HEK293 (cell line): ENCODE data around the gene LGR5.

Experiments used
- GLI4 ChIP-seq: fragments of 450-650 bp; formaldehyde crosslinking; IDR thresholded peaks from 2 replicates; pipeline ENCODE4 v1.5.1; 2016; ENCODE audit warnings: missing biosample characterization, missing genetic modification characterization
- HOXD13 ChIP-seq: sonication (generic); formaldehyde crosslinking; IDR thresholded peaks from 2 replicates; pipeline ENCODE4 v1.8.0; 2022; ENCODE audit warnings: missing genetic modification reagents, borderline replicate concordance
- KLF16 ChIP-seq: fragments of 450-650 bp; formaldehyde crosslinking; IDR thresholded peaks from 2 replicates; pipeline ENCODE4 v1.5.1; 2017; ENCODE audit warnings: missing biosample characterization, missing genetic modification characterization
- OVOL3 ChIP-seq: fragments of 450-650 bp; formaldehyde crosslinking; IDR thresholded peaks from 2 replicates; pipeline ENCODE4 v1.5.1; 2016; ENCODE audit warnings: missing biosample characterization, missing genetic modification characterization
- SCRT1 ChIP-seq: fragments of 450-650 bp; formaldehyde crosslinking; IDR thresholded peaks from 2 replicates; pipeline ENCODE4 v1.5.1; 2016; ENCODE audit warnings: missing biosample characterization, missing genetic modification characterization, borderline replicate concordance
- SP3 ChIP-seq: fragments of 450-650 bp; formaldehyde crosslinking; IDR thresholded peaks from 2 replicates; pipeline ENCODE4 v1.5.1; 2016; ENCODE audit warnings: missing biosample characterization, missing genetic modification characterization
- TCF7L2 ChIP-seq: IDR thresholded peaks from 2 replicates; pipeline ENCODE4 v1.6.1; 2011; ENCODE audit warnings: low read depth, mild to moderate bottlenecking, inconsistent platforms, low read length, moderate library complexity, borderline replicate concordance
- ZFP41 ChIP-seq: fragments of 450-650 bp; formaldehyde crosslinking; IDR thresholded peaks from 2 replicates; pipeline ENCODE4 v1.5.1; 2016; ENCODE audit warnings: missing biosample characterization, missing genetic modification characterization, borderline replicate concordance
- ZNF16 ChIP-seq: fragments of 450-650 bp; formaldehyde crosslinking; IDR thresholded peaks from 2 replicates; pipeline ENCODE4 v1.5.1; 2016; ENCODE audit warnings: low read depth, missing biosample characterization, missing genetic modification characterization
- ZNF174 ChIP-seq: fragments of 450-650 bp; formaldehyde crosslinking; IDR thresholded peaks from 2 replicates; pipeline ENCODE4 v1.5.0; 2017; ENCODE audit warnings: missing biosample characterization, mild to moderate bottlenecking, missing genetic modification characterization
- ZNF214 ChIP-seq: fragments of 450-650 bp; formaldehyde crosslinking; IDR thresholded peaks from 2 replicates; pipeline ENCODE4 v1.5.1; 2017; ENCODE audit warnings: missing biosample characterization, mild to moderate bottlenecking, missing genetic modification characterization, borderline replicate concordance
- ZNF266 ChIP-seq: fragments of 450-650 bp; formaldehyde crosslinking; IDR thresholded peaks from 2 replicates; pipeline ENCODE4 v1.5.1; 2016; ENCODE audit warnings: missing biosample characterization, missing genetic modification characterization, low read depth
- ZNF311 ChIP-seq: fragments of 450-650 bp; formaldehyde crosslinking; IDR thresholded peaks from 2 replicates; pipeline ENCODE4 v1.5.1; 2017; ENCODE audit warnings: missing biosample characterization, missing genetic modification characterization, borderline replicate concordance
- ZNF341 ChIP-seq: fragments of 450-650 bp; formaldehyde crosslinking; IDR thresholded peaks from 2 replicates; pipeline ENCODE4; 2016; ENCODE audit warnings: low read depth, missing biosample characterization, missing genetic modification characterization
- ZNF354C ChIP-seq: fragments of 450-650 bp; formaldehyde crosslinking; IDR thresholded peaks from 2 replicates; pipeline ENCODE4 v1.5.1; 2016; ENCODE audit warnings: missing biosample characterization, missing genetic modification characterization, low read depth, borderline replicate concordance
- ZNF391 ChIP-seq: fragments of 450-650 bp; formaldehyde crosslinking; IDR thresholded peaks from 2 replicates; pipeline ENCODE4 v1.5.1; 2016; ENCODE audit warnings: low read depth, missing biosample characterization, missing genetic modification characterization, borderline replicate concordance
- ZNF394 ChIP-seq: fragments of 450-650 bp; formaldehyde crosslinking; IDR thresholded peaks from 2 replicates; pipeline ENCODE4 v1.5.1; 2016; ENCODE audit warnings: missing biosample characterization, missing genetic modification characterization, mild to moderate bottlenecking, moderate library complexity, borderline replicate concordance
- ZNF433 ChIP-seq: fragments of 450-650 bp; formaldehyde crosslinking; IDR thresholded peaks from 2 replicates; pipeline ENCODE4 v1.5.1; 2016; ENCODE audit warnings: missing biosample characterization, missing genetic modification characterization, low read depth
- ZNF449 ChIP-seq: fragments of 450-650 bp; formaldehyde crosslinking; IDR thresholded peaks from 2 replicates; pipeline ENCODE4 v1.5.1; 2017; ENCODE audit warnings: missing biosample characterization, mild to moderate bottlenecking, missing genetic modification characterization, moderate library complexity
- ZNF48 ChIP-seq: fragments of 450-650 bp; formaldehyde crosslinking; IDR thresholded peaks from 2 replicates; pipeline ENCODE4 v1.5.1; 2016; ENCODE audit warnings: missing biosample characterization, missing genetic modification characterization
- ZNF561 ChIP-seq: fragments of 450-650 bp; IDR thresholded peaks from 2 replicates; pipeline ENCODE4 v1.5.1; 2018; ENCODE audit warnings: missing biosample characterization, missing genetic modification characterization, borderline replicate concordance
- ZNF580 ChIP-seq: fragments of 450-650 bp; formaldehyde crosslinking; IDR thresholded peaks from 2 replicates; pipeline ENCODE4 v1.5.1; 2016; ENCODE audit warnings: missing biosample characterization, missing genetic modification characterization
- ZNF596 ChIP-seq: fragments of 450-650 bp; IDR thresholded peaks from 2 replicates; pipeline ENCODE4 v1.5.0; 2018; ENCODE audit warnings: missing biosample characterization, mild to moderate bottlenecking, missing genetic modification characterization, moderate library complexity
- ZNF645 ChIP-seq: fragments of 450-650 bp; formaldehyde crosslinking; IDR thresholded peaks from 2 replicates; pipeline ENCODE4; 2016; ENCODE audit warnings: missing biosample characterization, missing genetic modification characterization
- ZNF701 ChIP-seq: fragments of 450-650 bp; formaldehyde crosslinking; IDR thresholded peaks from 2 replicates; pipeline ENCODE4 v1.5.1; 2016; ENCODE audit warnings: missing biosample characterization, missing genetic modification characterization
- ZNF747 ChIP-seq: fragments of 450-650 bp; formaldehyde crosslinking; IDR thresholded peaks from 2 replicates; pipeline ENCODE4 v1.5.1; 2016; ENCODE audit warnings: missing biosample characterization, missing genetic modification characterization
- ZNF777 ChIP-seq: fragments of 450-650 bp; formaldehyde crosslinking; IDR thresholded peaks from 2 replicates; pipeline ENCODE4 v1.5.1; 2017; ENCODE audit warnings: missing biosample characterization, missing genetic modification characterization, borderline replicate concordance
- ZNF792 ChIP-seq: fragments of 450-650 bp; formaldehyde crosslinking; IDR thresholded peaks from 2 replicates; pipeline ENCODE4 v1.5.1; 2016; ENCODE audit warnings: missing biosample characterization, missing genetic modification characterization
- ZNF830 ChIP-seq: fragments of 450-650 bp; IDR thresholded peaks from 2 replicates; pipeline ENCODE4 v1.5.0; 2018; ENCODE audit warnings: missing biosample characterization, missing genetic modification characterization, low read depth, mild to moderate bottlenecking, moderate library complexity
- ZSCAN30 ChIP-seq: fragments of 450-650 bp; IDR thresholded peaks from 2 replicates; pipeline ENCODE4 v1.5.1; 2018; ENCODE audit warnings: missing biosample characterization, mild to moderate bottlenecking, missing genetic modification characterization, moderate library complexity
- TF ChIP-seq, protein P1 (sequence below): fragments of 450-650 bp; formaldehyde crosslinking; IDR thresholded peaks from 2 replicates; pipeline ENCODE4 v1.5.1; 2016; ENCODE audit warnings: missing biosample characterization, missing genetic modification characterization
- TF ChIP-seq, protein P2 (sequence below): fragments of 450-650 bp; formaldehyde crosslinking; IDR thresholded peaks from 2 replicates; pipeline ENCODE4 v1.5.1; 2016; ENCODE audit warnings: missing biosample characterization, missing genetic modification characterization, low read depth
- TF ChIP-seq, protein P3 (sequence below): fragments of 450-650 bp; formaldehyde crosslinking; IDR thresholded peaks from 2 replicates; pipeline ENCODE4 v1.5.1; 2016; ENCODE audit warnings: missing biosample characterization, missing genetic modification characterization

LGR5 gene

GRCh38 chr12:71455028-71455737, 15.6 kb downstream of the LGR5 start (continued):
- TF ChIP-seq, protein P1, sequence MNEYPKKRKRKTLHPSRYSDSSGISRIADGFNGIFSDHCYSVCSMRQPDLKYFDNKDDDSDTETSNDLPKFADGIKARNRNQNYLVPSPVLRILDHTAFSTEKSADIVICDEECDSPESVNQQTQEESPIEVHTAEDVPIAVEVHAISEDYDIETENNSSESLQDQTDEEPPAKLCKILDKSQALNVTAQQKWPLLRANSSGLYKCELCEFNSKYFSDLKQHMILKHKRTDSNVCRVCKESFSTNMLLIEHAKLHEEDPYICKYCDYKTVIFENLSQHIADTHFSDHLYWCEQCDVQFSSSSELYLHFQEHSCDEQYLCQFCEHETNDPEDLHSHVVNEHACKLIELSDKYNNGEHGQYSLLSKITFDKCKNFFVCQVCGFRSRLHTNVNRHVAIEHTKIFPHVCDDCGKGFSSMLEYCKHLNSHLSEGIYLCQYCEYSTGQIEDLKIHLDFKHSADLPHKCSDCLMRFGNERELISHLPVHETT (tag by site-specific recombination): no peak
- TF ChIP-seq, protein P2, sequence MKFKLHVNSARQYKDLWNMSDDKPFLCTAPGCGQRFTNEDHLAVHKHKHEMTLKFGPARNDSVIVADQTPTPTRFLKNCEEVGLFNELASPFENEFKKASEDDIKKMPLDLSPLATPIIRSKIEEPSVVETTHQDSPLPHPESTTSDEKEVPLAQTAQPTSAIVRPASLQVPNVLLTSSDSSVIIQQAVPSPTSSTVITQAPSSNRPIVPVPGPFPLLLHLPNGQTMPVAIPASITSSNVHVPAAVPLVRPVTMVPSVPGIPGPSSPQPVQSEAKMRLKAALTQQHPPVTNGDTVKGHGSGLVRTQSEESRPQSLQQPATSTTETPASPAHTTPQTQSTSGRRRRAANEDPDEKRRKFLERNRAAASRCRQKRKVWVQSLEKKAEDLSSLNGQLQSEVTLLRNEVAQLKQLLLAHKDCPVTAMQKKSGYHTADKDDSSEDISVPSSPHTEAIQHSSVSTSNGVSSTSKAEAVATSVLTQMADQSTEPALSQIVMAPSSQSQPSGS: no peak
- no peak for TF ChIP-seq ZNF174 (tag by site-specific recombination)
- TF ChIP-seq ZNF214 (tag by site-specific recombination): no peak
- no peak for TF ChIP-seq ZNF48 (tag by site-specific recombination)
- no peak for TF ChIP-seq SP3
- 0 out of 2 replicates have a peak, but pooled peaks have one; percentile 9 for TF ChIP-seq ZNF341 (tag by site-specific recombination)
- peak; percentile 92 for TF ChIP-seq ZNF596 (tag by site-specific recombination)
- peak; percentile 79 for TF ChIP-seq ZNF580 (tag by site-specific recombination)
- TF ChIP-seq ZNF433 (tag by site-specific recombination): no peak
- TF ChIP-seq ZNF747 (tag by site-specific recombination): no peak
- no peak; the same call in 1 of the 2 replicates for TF ChIP-seq ZNF449
- TF ChIP-seq ZNF830 (tag by site-specific recombination): no peak
- TF ChIP-seq, protein P3, sequence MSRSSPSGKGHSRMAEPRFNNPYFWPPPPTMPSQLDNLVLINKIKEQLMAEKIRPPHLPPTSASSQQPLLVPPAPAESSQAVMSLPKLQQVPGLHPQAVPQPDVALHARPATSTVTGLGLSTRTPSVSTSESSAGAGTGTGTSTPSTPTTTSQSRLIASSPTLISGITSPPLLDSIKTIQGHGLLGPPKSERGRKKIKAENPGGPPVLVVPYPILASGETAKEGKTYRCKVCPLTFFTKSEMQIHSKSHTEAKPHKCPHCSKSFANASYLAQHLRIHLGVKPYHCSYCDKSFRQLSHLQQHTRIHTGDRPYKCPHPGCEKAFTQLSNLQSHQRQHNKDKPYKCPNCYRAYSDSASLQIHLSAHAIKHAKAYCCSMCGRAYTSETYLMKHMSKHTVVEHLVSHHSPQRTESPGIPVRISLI (tag by site-specific recombination): no peak
- TF ChIP-seq ZNF792 (tag by site-specific recombination): no peak
- TF ChIP-seq KLF16 (tag by site-specific recombination): no peak
- TF ChIP-seq GLI4 (tag by site-specific recombination): no peak
- no peak for TF ChIP-seq ZNF311 (tag by site-specific recombination)
- no peak for TF ChIP-seq ZFP41
- no peak for TF ChIP-seq ZNF16 (tag by site-specific recombination)
- no peak for TF ChIP-seq ZNF394 (tag by site-specific recombination)
- TF ChIP-seq TCF7L2: 0 out of 2 replicates have a peak, but pooled peaks have one; percentile 29
- TF ChIP-seq HOXD13 (CRISPR knock-in tag): no peak
- TF ChIP-seq ZNF391 (tag by site-specific recombination): no peak
- TF ChIP-seq ZNF701 (tag by site-specific recombination): no peak
- TF ChIP-seq ZNF777 (tag by site-specific recombination): no peak
- TF ChIP-seq SCRT1 (tag by site-specific recombination): peak; percentile 68; the same call in 1 of the 2 replicates
- TF ChIP-seq ZNF645: no peak
- no peak for TF ChIP-seq ZNF266
- peak; percentile 80; the same call in 1 of the 2 replicates for TF ChIP-seq OVOL3 (tag by site-specific recombination)
- TF ChIP-seq ZNF354C (tag by site-specific recombination): no peak
- peak; percentile 68; the same call in 1 of the 2 replicates for TF ChIP-seq ZNF561
- peak; percentile 97 for TF ChIP-seq ZSCAN30 (tag by site-specific recombination)
